ENCODE data around the gene SLCO3A1. TPM values are rescaled to one million over a fixed set of nuclear protein-coding genes. Genes with fewer than 3 reads are reported as not detected.

The SLCO3A1 gene
- total RNA-seq, 2 experiments from 2014 or later, result 4.2 to 4.8 TPM

DNA sequence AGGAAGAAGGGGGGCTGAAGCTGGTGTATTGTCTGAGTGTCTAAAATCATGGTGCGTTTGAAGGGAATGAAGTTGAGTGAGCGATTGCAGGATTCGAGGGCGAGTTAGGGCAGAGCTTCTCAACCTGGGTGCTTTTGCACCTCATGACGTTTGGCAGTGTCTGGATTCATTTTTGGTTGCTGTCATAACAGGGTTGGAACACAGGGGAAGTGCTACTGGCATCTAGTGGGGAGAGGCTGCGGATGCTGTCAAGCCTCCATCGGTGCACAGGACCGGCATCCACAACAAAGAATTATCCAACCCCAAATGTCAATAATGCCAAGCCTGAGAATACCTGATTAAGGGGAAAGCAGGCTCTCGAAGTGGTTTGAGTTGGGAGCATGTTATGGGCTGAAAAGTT lies 120.0 kb downstream of the SLCO3A1 start:
- ChIA-PET CTCF (no interaction called here), POLR2A (no interaction called here)
- H3K4me3 Mint-ChIP-seq, result no peak overlapping the region

DNA sequence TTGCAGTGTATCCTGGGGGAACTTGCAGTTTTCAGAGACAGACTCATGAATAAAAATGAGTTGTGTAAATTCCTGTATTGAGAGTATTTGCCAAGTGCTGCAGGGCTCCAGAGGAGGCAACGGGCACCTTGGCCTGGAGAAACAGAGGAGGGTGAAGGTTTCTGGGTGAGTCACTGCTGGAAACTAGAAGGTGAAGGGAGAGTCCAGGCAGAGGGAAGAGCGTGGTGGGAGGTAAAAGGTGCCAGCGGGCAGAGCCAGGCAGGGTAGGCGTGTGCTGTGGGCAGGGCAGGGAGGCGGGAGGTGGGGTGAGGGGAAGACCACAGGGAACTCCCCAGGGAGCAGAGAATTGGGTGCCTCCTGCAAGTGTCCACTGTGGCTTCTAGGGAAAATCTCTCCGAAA lies 120.8 kb downstream of the SLCO3A1 start:
- ChIA-PET POLR2A (no interaction called here), CTCF (no interaction called here)
- ATAC-seq (no peak), DNase-seq (no peak)
- Mint-ChIP-seq H3K27me3 (no peaks in the 10 kb centered on the region), H3K27ac (no peak overlapping the region), H3K4me1 (ENCODE audit: low read depth) (peaks cover 4% of the 10 kb centered on the region), H3K4me3 (no peak overlapping the region), H3K9me3 (no peaks in the 10 kb centered on the region), H3K36me3 (ENCODE audit: low read depth) (no peaks in the 10 kb centered on the region)
- intact Hi-C loops (cut with micrococcal nuclease), result no loop called here
- no peak for TF ChIP-seq CTCF (IDR thresholded peaks at IDR 0.05)

More for the DNA sequence above, 120.0 kb downstream of the SLCO3A1 start:
- no peak for DNase-seq
- no peak for ATAC-seq
- Mint-ChIP-seq H3K4me1 (ENCODE audit: low read depth) (peaks cover 4% of the 10 kb centered on the region), H3K9me3 (no peaks in the 10 kb centered on the region), H3K27ac (no peak overlapping the region), H3K36me3 (ENCODE audit: low read depth) (no peaks in the 10 kb centered on the region), H3K27me3 (no peaks in the 10 kb centered on the region)
- TF ChIP-seq CTCF (IDR thresholded peaks at IDR 0.05), result no peak
- intact Hi-C loops (cut with micrococcal nuclease), result no loop called here

DNA sequence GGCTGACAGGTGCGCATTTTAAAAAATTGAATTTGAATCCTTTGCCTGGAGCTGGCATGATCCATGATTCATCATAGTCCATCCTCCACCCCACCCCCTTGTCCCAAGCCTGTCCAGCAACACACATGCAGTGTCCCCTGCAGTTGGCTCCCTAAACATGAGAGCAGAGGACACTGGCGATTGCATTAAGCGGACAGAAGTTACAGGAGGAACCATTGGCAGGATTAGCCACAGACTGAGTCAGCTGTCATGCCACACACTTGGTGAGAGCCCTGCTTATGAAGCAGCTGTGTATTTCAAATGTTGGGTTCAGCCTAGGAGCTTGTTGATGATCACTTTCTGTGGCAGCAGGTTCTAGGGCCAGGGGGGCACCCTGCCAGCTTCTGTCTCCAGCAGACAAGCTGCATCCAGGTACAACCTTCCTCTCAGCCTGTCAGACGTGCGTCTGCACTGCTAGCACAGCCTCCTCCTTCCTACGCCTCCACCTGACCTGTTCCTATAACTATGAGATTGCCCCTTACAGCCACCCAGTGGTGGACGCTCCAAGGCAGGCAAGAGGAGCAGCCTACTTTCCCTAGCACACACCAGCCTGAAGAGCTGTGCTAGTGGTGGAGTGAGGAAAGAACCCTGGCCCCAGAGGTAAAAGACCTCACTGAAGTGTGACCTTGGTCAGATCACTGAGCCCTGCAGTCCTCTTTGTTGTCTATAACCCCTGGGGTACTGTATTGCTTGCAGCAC lies 121.9 kb downstream of the SLCO3A1 start:
- CTCF ChIA-PET, result no interaction called here

DNA sequence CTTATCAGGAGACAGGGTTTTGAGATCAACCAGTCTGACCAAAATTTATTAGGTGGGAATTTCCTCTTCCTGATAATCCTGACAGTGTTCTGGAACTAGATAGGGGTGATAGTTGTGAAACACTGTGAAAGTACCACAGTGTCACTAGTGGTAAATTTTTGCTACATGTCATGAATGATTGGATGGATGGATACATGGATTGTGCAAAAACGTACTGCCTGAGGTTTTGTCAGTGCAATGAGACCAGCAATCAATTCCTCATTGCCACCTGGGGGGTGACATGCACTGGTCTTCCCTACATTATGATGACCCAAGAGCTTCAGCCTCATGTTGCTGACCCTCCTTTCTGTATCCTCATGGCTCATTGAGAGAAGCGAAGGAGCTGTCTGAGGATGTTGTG lies 123.5 kb downstream of the SLCO3A1 start:
- CTCF ChIA-PET, result interaction anchor here (0.7 kb wide), 1 partner anchor 43 kb away, joined by 3 read pairs; no protein-coding TSS in a partner anchor
- no peaks in the 10 kb centered on the region for H3K9me3 Mint-ChIP-seq
- no peaks in the 10 kb centered on the region for H3K36me3 Mint-ChIP-seq (ENCODE audit: low read depth)
- no peak for ATAC-seq
- TF ChIP-seq CTCF (IDR thresholded peaks at IDR 0.05), result no peak
- H3K4me3 Mint-ChIP-seq, result no peak overlapping the region
- no peak for DNase-seq
- no peak overlapping the region for H3K27ac Mint-ChIP-seq
- intact Hi-C loops (cut with micrococcal nuclease), result no loop called here
- POLR2A ChIA-PET, result no interaction called here
- no peaks in the 10 kb centered on the region for H3K27me3 Mint-ChIP-seq
- peaks cover 4% of the 10 kb centered on the region for H3K4me1 Mint-ChIP-seq (ENCODE audit: low read depth)

More for the DNA sequence above, 121.9 kb downstream of the SLCO3A1 start:
- POLR2A ChIA-PET, result no interaction called here
- TF ChIP-seq CTCF (IDR thresholded peaks at IDR 0.05), result no peak
- intact Hi-C loops (cut with micrococcal nuclease), result no loop called here
- DNase-seq (no peak), ATAC-seq (no peak)
- H3K36me3 Mint-ChIP-seq (ENCODE audit: low read depth), result no peaks in the 10 kb centered on the region
- no peaks in the 10 kb centered on the region for H3K27me3 Mint-ChIP-seq
- H3K9me3 Mint-ChIP-seq, result no peaks in the 10 kb centered on the region
- H3K27ac Mint-ChIP-seq, result no peak overlapping the region
- no peak overlapping the region for H3K4me3 Mint-ChIP-seq
- H3K4me1 Mint-ChIP-seq (ENCODE audit: low read depth), result peaks cover 4% of the 10 kb centered on the region

DNA sequence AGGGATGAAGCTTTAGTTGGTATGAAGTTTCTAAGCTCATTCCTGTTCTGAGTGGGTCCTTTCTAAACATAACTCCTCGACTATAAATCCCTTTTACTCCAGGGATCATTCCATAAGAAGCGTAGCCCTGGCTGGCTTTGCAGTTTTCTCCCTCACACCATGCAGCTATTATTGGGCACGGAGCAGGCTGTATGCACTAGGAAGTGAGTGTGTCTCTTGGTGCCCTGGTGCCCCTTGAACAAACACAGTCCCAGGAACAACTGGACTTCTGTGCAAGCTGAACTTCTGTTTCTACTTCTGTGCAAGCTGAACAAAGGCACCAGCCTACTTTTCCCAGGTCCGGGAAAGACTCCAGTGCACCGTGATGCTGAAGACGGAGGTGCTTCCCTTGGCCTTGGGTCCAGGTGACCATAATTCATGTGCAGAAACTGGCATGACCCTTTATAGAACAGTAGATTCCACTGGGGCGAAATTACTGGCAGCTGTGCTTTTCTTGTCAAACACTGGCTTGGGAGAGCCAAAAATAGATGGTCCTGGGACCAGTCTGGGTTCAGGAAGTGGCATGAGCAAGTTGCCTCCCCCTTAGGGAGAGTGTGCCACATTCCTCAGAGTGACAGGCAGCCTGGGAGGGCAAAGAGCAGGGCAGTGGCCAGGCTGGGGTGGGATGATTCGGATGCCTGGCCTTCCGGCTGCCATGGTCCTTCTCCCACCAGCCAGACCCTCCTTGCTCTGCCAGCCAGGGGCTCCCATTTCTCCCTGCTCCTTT lies 127.2 kb downstream of the SLCO3A1 start:
- POLR2A ChIA-PET, result no interaction called here
- H3K4me3 Mint-ChIP-seq, result no peak overlapping the region
- no peaks in the 10 kb centered on the region for H3K36me3 Mint-ChIP-seq (ENCODE audit: low read depth)
- no peaks in the 10 kb centered on the region for H3K27me3 Mint-ChIP-seq
- no peak for DNase-seq
- no peak for TF ChIP-seq CTCF (IDR thresholded peaks at IDR 0.05)
- CTCF ChIA-PET, result interaction anchor here (1.8 kb wide), 1 partner anchor 97 kb away, joined by 6 read pairs; no protein-coding TSS in a partner anchor
- H3K9me3 Mint-ChIP-seq, result no peaks in the 10 kb centered on the region
- intact Hi-C loops (cut with micrococcal nuclease), result no loop called here
- no peak overlapping the region for H3K27ac Mint-ChIP-seq
- no peak for ATAC-seq
- H3K4me1 Mint-ChIP-seq (ENCODE audit: low read depth), result no peaks in the 10 kb centered on the region

Data from activated CD8-positive, alpha-beta T cell treated with anti-CD3 and anti-CD28 coated beads for 36 hours (primary cell).